GM21528 (cell line): ENCODE results near the gene ULK4.
"Not testable (repeated sequence)": the region's sequence is repeated elsewhere in the genome, so short reads cannot be mapped to it uniquely, and the experiment has no call there.

Source experiments
- ATAC-seq: cut with Tn5 transposase; IDR thresholded peaks from one replicate; pipeline ENCODE4 v1.9.1; 2021; ENCODE audit warnings: mild to moderate bottlenecking, moderate library complexity; ENCODE audit not compliant: unreplicated experiment, low FRiP score

ULK4 gene

GRCh38 chr3:41697702-41698101 is 264.2 kb downstream of the ULK4 start:
- ATAC-seq: no peak

GRCh38 chr3:41695806-41696205 is 266.1 kb downstream of the ULK4 start:
- not testable (repeated sequence) for ATAC-seq

- ATAC-seq: no peak
Observed at GRCh38 chr3:41693799-41694198, 268.1 kb downstream of the ULK4 start.

DNA sequence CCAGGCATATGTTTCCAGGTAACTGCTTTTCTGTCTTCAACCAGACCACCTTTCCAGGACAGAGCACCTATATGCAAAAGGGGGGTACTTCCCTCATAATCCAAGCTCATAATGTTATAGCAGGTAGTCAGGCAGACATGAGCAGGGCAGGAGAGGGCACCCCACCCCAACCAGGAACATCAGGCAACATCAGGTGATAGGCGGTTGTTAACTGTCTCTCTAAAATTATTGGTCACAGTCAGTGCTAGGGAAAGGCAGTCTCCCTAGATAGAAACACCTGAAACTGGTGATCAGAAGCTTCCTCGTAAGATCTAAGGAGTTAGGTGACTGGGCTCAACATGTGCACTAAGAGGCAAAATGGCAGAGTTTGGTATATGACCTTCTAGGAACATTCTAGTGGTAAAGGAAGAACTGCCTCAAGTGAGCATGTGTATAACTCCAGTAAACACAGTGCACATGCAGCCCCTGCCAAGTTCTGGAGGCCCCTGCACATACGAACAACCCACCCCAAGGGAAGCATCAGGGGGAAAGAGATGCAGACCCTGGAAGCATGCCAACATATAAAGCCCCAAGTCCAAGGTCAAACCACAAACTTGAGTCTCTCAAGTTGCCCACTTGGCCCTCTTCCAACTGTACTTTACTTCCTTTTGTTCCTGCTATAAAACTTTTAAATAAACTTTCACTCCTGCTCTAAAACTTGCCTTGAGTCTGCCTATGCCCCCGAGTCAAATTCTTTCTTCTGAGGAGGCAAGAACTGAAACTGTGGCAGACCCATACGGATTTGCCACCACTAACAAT is 270.9 kb downstream of the ULK4 start:
- no peak for ATAC-seq

GRCh38 chr3:41688595-41689380 is 273.1 kb downstream of the ULK4 start:
- no peak for ATAC-seq

DNA sequence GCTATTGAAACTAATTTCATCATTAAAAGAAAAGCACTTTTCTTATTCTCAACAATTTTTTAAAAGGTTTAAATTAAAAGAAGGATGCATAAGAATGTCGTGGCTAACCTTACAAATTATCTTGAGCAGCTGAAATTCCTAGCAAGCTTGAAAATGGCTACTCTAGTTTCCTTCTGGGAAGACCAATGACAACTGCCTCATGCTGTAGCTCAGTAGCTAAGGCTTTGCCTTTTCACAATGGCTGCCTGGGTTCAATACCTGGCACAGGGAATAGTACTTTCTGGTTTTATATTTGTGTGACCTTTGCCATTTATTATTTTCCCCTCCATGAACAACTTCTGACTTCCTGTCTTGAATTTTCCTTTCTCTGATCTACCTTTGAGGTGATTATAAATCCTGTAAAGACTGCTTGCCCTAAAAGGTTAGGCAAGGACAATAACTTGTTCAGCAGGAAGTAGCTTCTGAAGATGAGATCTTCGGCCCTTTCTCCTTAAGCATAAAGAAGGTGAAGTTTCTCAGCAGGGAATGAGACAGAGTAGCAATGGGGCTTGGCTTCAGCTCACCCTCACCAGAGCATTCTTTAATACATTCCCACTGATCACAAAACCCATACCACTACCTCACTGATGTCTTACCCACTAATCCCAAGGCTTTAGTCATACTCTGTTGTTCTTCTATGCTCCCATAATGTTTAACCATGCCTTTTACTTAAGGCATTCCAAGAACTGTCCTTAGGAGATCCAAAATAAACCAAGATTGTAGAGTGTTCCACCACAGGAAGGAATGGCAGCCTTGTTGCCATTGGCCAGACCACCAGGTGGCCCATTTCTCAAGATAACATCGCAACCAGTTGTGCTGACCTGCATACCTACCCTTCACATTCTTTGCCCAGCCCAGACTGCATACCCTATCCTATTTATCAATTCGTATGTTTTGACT is 276.8 kb downstream of the ULK4 start:
- no peak for ATAC-seq

- no peak for ATAC-seq
Observed at GRCh38 chr3:41683666-41684350, 278.1 kb downstream of the ULK4 start.

DNA sequence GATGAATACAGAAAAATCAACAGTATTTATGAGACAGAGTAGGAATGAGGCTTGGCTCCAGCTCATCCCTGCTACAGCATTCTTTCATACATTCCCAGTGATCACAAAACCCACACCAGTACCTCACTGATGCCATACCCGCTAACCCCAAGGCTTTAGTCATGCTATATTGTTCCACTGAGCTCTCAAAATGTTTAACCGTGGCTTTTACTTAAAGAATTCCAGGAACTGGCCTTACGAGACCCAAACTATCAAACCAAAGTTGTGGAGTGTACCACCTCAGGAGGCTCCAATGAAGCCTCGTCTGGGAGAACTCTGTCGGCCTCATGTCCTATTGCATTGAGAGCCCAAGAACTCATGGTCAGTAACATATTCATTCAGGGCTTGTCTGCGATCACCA is 278.9 kb downstream of the ULK4 start:
- ATAC-seq: no peak

- ATAC-seq: no peak
Observed at GRCh38 chr3:41682382-41682781, 279.5 kb downstream of the ULK4 start.

- no peak for ATAC-seq
Observed at GRCh38 chr3:41681479-41681878, 280.4 kb downstream of the ULK4 start.

DNA sequence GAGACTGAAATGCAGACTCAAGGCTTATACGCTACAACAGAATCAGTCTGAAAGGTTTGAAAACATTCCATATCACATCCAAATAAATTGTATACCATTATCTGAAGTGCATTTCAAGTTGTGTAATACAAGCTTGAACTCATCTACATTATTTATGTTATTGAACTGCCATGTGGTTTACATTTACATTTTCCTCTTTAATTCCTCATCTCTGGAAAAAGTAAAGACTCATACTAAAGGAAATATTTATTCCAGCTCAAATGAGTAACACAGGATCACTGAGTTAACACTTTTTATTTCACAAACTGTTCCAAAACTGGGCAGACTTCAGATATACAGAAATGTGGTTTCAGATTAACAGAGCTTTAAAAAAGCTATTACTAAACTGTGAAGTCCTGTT is 282.5 kb downstream of the ULK4 start:
- no peak for ATAC-seq

GRCh38 chr3:41675102-41675501 is 286.8 kb downstream of the ULK4 start:
- ATAC-seq: not testable (repeated sequence)

GRCh38 chr3:41674449-41674848 is 287.5 kb downstream of the ULK4 start:
- no peak for ATAC-seq

- ATAC-seq: no peak
Observed at GRCh38 chr3:41673650-41674049, 288.3 kb downstream of the ULK4 start.

GRCh38 chr3:41668379-41668778 is 293.5 kb downstream of the ULK4 start:
- ATAC-seq: no peak

GRCh38 chr3:41662288-41662687 is 299.6 kb downstream of the ULK4 start:
- no peak for ATAC-seq

DNA sequence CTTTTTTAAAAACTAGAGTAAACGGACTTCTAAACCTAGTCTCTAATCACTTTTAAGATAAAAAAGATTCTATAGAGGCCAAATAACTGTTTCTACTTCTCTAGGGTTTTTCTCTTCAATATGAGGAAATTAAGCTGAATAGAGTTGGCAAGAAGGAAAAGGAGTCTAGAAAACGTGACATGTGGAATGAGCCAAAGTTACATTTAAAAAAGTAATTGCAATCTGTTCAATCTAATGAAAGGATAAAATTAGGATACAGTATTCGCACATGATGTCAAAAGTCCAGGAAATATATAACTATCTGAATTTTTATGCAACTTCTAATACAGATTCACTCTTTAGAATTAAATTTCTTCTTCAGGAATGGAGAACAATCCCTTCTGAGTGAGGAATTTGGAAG is 300.1 kb downstream of the ULK4 start:
- no peak for ATAC-seq

DNA sequence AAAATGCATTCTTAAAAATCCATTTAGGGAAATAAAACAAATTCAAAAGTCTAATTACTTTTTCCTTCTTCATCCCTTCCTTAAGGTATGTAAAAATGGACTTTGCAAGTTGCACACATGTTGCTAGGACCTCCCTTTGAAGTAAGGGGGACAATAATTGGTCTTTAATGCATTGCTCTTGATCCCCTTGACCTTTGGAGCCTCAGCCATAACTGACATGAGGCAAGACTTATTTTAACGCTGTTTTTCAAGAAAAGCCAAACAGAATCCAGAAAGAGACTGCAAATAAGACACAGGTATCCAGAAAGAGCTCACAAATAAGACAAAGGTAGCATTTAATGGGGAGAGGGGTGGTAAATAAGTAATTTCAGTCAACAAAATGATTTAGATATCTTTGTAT is 301.4 kb downstream of the ULK4 start:
- no peak for ATAC-seq

- ATAC-seq: no peak
Observed at GRCh38 chr3:41653571-41654239, 308.2 kb downstream of the ULK4 start.

- no peak for ATAC-seq
Observed at GRCh38 chr3:41652931-41653330, 309.0 kb downstream of the ULK4 start.
